ENCODE data around the gene CFAP251. TPM values are rescaled to one million over a fixed set of nuclear protein-coding genes. Genes with fewer than 3 reads are reported as not detected.

CFAP251 gene
- polyA plus RNA-seq, 1 donor from 2014 or later, result 4.0 TPM

DNA sequence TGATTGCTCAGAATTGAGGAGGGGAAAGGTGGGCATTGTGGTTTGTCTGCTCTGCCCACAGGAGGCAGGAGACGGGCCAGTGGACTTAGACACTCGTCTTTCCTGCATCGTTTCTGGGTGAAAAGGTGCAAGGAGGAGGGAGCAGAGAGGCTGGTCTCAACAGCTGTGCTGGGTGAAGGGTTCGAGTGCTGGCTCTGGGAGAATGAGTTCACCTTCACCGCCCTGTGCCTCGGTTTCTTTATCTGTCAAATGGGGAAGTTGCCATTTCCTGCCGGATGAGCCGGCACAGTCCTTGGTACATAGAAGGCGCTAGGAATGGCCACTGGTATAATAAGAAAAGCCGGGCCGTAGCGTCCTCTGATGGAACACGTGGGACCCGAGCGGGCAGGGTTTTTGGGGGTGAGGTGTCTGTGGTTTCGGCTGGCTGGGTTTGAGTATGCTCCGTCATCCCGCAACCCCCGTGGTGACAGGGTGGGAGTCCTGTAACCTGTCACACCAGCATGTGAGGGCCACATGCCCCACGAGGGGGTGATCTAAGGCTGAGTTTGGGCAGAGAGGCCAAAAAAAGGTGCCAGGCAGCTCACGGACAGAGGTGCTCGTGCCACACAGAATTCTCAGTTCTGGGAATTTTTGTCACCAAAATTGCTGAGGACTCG lies 110.6 kb downstream of the CFAP251 start:
- H3K27ac ChIP-seq (ENCODE audit: low read length), result no peak overlapping the region
- peaks cover 62% of the 10 kb centered on the region for H3K79me2 ChIP-seq (replicated peaks; ENCODE audit: insufficient read depth, low read length)
- no peak overlapping the region for H3K4me2 ChIP-seq (ENCODE audit: low read length)
- H4K20me1 ChIP-seq (ENCODE audit: insufficient read depth), result peaks cover 1% of the 10 kb centered on the region
- no peak overlapping the region for H3K4me3 ChIP-seq (ENCODE audit: low read length)
- H3K36me3 ChIP-seq (ENCODE audit: insufficient read depth, low read length), result no peaks in the 10 kb centered on the region
- H3F3A ChIP-seq (ENCODE audit: insufficient read depth, low read length, poor library complexity, severe bottlenecking), result no peaks in the 10 kb centered on the region
- TF ChIP-seq CTCF (IDR thresholded peaks at IDR 0.05; ENCODE audit: poor library complexity, severe bottlenecking), result no peak
- no peak for TF ChIP-seq EZH2 (IDR thresholded peaks at IDR 0.05; ENCODE audit: borderline replicate concordance, insufficient read depth, low read length, poor library complexity, severe bottlenecking)
- TF ChIP-seq RAD21 (conservative IDR thresholded peaks at IDR 0.05), result no peak
- no peak for TF ChIP-seq POLR2AphosphoS5 (IDR thresholded peaks at IDR 0.05)
- TF ChIP-seq MXI1 (conservative IDR thresholded peaks at IDR 0.05; ENCODE audit: poor library complexity, severe bottlenecking), result no peak
- TF ChIP-seq TAF1 (IDR thresholded peaks at IDR 0.05; ENCODE audit: low read depth), result no peak
- TF ChIP-seq EP300 (conservative IDR thresholded peaks at IDR 0.05; ENCODE audit: poor library complexity, severe bottlenecking), result no peak
- no peaks in the 10 kb centered on the region for H3K27me3 ChIP-seq (ENCODE audit: insufficient read depth, low read depth, low read length)
- H3K9me3 ChIP-seq (ENCODE audit: low read length), result no peaks in the 10 kb centered on the region
- H3K9ac ChIP-seq (ENCODE audit: low read length), result no peak overlapping the region
- H2AFZ ChIP-seq (ENCODE audit: low read depth, low read length), result no peak overlapping the region
- no peaks in the 10 kb centered on the region for H3K9me2 ChIP-seq (ENCODE audit: insufficient read depth, low read length)

DNA sequence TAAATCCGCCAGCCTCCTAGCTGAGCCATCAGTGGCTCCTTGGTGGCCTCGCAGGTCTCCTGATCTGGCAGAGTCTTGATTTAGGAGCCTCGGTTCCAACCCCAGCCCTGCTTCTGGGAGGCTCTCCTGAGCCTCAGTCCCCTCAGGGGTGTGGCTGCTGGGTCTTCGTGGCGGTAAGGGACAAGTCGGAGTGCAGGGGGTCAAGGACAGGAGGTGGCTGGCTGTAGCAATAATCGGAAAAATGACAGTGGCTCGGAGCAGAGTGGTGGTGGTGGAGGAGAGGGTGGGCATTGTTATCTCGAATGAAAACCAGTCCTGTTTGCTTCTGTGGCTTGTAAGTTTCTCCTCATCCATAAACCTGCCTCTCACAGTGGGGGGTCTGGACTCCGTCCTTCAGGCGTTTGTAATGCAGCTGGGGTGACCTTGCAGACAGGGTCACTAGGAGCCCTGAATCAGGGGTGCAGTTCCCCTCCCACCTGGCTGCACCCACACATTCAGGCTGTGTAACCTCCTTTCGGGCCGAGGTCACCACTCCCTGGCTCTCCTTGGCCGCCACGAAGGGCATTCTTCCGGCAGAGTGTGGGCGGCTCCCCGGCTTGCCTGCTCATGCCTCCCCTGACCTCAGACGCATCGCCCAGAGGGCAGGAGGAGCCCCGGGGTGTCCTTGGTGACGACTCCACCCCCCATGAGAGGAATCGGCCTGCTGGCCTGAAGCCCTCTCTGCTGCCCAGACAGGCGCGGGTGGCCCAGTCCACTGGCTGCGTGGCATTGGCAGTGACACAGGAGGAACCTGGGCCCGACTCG lies 111.4 kb downstream of the CFAP251 start:
- Histone ChIP-seq H3K4me2 (ENCODE audit: low read length) (no peak overlapping the region), H3K9me2 (ENCODE audit: insufficient read depth, low read length) (no peaks in the 10 kb centered on the region), H3K27ac (ENCODE audit: low read length) (no peak overlapping the region), H3K36me3 (ENCODE audit: insufficient read depth, low read length) (no peaks in the 10 kb centered on the region), H3F3A (ENCODE audit: insufficient read depth, low read length, poor library complexity, severe bottlenecking) (no peaks in the 10 kb centered on the region), H3K79me2 (replicated peaks; ENCODE audit: insufficient read depth, low read length) (peaks cover 54% of the 10 kb centered on the region), H3K9me3 (ENCODE audit: low read length) (no peaks in the 10 kb centered on the region), H4K20me1 (ENCODE audit: insufficient read depth) (no peaks in the 10 kb centered on the region), H3K9ac (ENCODE audit: low read length) (no peak overlapping the region), H2AFZ (ENCODE audit: low read depth, low read length) (no peak overlapping the region), H3K4me3 (ENCODE audit: low read length) (no peak overlapping the region), H3K27me3 (ENCODE audit: insufficient read depth, low read depth, low read length) (no peaks in the 10 kb centered on the region)
- TF ChIP-seq SMC3 (conservative IDR thresholded peaks at IDR 0.05; ENCODE audit: poor library complexity), result no peak

DNA sequence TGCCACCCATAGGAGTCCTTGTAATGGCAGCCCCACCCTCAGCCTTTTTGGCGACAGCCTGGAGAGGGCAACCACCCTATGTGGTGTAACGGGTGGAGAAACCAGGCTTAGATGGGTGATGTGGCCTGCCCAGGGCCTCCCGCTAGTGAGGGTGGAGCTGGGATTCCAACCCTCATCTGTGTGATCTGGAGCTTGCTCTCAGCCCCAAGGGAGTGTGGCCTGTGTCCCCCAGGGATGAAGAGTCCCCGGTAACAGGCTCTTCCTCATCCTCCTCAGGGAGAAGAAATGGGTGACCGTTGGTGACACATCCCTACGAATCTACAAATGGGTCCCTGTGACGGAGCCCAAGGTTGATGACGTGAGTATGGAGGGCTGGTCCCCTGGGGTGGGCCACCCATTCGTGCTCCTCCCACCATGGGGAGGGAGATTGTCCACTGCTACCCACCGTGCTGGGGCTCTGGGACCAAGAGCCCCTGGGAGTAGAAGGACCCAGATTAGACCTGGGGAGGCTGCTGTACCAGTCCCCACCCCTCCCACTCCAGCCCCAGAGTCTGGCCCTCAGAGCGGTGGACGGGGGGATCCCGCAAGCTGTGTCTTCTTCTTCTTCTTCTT lies 112.1 kb downstream of the CFAP251 start:
- Histone ChIP-seq H3K9me3 (ENCODE audit: low read length) (no peaks in the 10 kb centered on the region), H3F3A (ENCODE audit: insufficient read depth, low read length, poor library complexity, severe bottlenecking) (no peaks in the 10 kb centered on the region), H3K9ac (ENCODE audit: low read length) (no peak overlapping the region), H3K36me3 (ENCODE audit: insufficient read depth, low read length) (no peaks in the 10 kb centered on the region), H2AFZ (ENCODE audit: low read depth, low read length) (no peak overlapping the region), H4K20me1 (ENCODE audit: insufficient read depth) (no peaks in the 10 kb centered on the region), H3K4me2 (ENCODE audit: low read length) (no peak overlapping the region), H3K27ac (ENCODE audit: low read length) (no peak overlapping the region), H3K27me3 (ENCODE audit: insufficient read depth, low read depth, low read length) (no peaks in the 10 kb centered on the region), H3K9me2 (ENCODE audit: insufficient read depth, low read length) (no peaks in the 10 kb centered on the region), H3K79me2 (replicated peaks; ENCODE audit: insufficient read depth, low read length) (peaks cover 50% of the 10 kb centered on the region), H3K4me3 (ENCODE audit: low read length) (no peak overlapping the region)
- TF ChIP-seq MXI1 (conservative IDR thresholded peaks at IDR 0.05; ENCODE audit: poor library complexity, severe bottlenecking) (no peak), EZH2 (IDR thresholded peaks at IDR 0.05; ENCODE audit: borderline replicate concordance, insufficient read depth, low read length, poor library complexity, severe bottlenecking) (no peak), CTCF (IDR thresholded peaks at IDR 0.05; ENCODE audit: poor library complexity, severe bottlenecking) (no peak), SMC3 (conservative IDR thresholded peaks at IDR 0.05; ENCODE audit: poor library complexity) (no peak), TAF1 (IDR thresholded peaks at IDR 0.05; ENCODE audit: low read depth) (no peak), RAD21 (conservative IDR thresholded peaks at IDR 0.05) (no peak), EP300 (conservative IDR thresholded peaks at IDR 0.05; ENCODE audit: poor library complexity, severe bottlenecking) (no peak), POLR2AphosphoS5 (IDR thresholded peaks at IDR 0.05) (no peak)
- TF ChIP-seq, protein P1, sequence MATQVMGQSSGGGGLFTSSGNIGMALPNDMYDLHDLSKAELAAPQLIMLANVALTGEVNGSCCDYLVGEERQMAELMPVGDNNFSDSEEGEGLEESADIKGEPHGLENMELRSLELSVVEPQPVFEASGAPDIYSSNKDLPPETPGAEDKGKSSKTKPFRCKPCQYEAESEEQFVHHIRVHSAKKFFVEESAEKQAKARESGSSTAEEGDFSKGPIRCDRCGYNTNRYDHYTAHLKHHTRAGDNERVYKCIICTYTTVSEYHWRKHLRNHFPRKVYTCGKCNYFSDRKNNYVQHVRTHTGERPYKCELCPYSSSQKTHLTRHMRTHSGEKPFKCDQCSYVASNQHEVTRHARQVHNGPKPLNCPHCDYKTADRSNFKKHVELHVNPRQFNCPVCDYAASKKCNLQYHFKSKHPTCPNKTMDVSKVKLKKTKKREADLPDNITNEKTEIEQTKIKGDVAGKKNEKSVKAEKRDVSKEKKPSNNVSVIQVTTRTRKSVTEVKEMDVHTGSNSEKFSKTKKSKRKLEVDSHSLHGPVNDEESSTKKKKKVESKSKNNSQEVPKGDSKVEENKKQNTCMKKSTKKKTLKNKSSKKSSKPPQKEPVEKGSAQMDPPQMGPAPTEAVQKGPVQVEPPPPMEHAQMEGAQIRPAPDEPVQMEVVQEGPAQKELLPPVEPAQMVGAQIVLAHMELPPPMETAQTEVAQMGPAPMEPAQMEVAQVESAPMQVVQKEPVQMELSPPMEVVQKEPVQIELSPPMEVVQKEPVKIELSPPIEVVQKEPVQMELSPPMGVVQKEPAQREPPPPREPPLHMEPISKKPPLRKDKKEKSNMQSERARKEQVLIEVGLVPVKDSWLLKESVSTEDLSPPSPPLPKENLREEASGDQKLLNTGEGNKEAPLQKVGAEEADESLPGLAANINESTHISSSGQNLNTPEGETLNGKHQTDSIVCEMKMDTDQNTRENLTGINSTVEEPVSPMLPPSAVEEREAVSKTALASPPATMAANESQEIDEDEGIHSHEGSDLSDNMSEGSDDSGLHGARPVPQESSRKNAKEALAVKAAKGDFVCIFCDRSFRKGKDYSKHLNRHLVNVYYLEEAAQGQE (IDR thresholded peaks at IDR 0.05; ENCODE audit: borderline replicate concordance), result no peak
